Left ventricle myocardium inferior (tissue), 1 donor: ENCODE measurements around the gene PDLIM5. TPM values are rescaled to one million over a fixed set of nuclear protein-coding genes. Genes with fewer than 3 reads are reported as not detected.

Source experiments
- DNase-seq: peaks from one replicate; pipeline ENCODE4 v3.0.0-alpha.2; 2020
- H3K27ac ChIP-seq: fragments of 200-600 bp; replicated peaks from 2 replicates; pipeline ENCODE4 v1.8.0; 2021
- H3K27me3 ChIP-seq: fragments of 200-600 bp; 2 replicates; pipeline ENCODE4 v1.8.0; 2021; ENCODE audit warnings: low read depth
- H3K36me3 ChIP-seq: fragments of 200-600 bp; 2 replicates; pipeline ENCODE4 v1.8.0; 2021
- H3K4me1 ChIP-seq: fragments of 200-600 bp; 2 replicates; pipeline ENCODE4 v1.8.0; 2021
- H3K4me3 ChIP-seq: fragments of 200-600 bp; 2 replicates; pipeline ENCODE4 v1.8.0; 2021; ENCODE audit warnings: mild to moderate bottlenecking, moderate library complexity
- H3K9me3 ChIP-seq: fragments of 200-600 bp; replicated peaks from 2 replicates; pipeline ENCODE4 v1.8.0; 2021
- CTCF ChIP-seq: fragments of 200-600 bp; IDR thresholded peaks from 2 replicates; pipeline ENCODE4 v1.8.0; 2021; ENCODE audit warnings: antibody characterized with exemption, mild to moderate bottlenecking, borderline replicate concordance
- intact Hi-C: fragments of 100-400 bp; cut with micrococcal nuclease; formaldehyde crosslinking; loops from one replicate; pipeline ENCODE4 v1.11.0; 2022
- total RNA-seq: library from RNA; stranded (reverse); fragmentation: NEBNext Ultra II Directional; extraction: Animal tissue kit (Norgen Biotek cat#: 25700); gene quantifications from one replicate; pipeline ENCODE4 v1.2.1, GENCODE V29; 2021
- donor health status: DM: no; HTN: yes; CAD: no; lungs with severe emphysema.

PDLIM5 gene
- total RNA-seq, 1 donor from 2014 or later = 982 TPM

GRCh38 chr4:94635177-94635576 lies 183.4 kb downstream of the PDLIM5 start:
- Histone ChIP-seq H3K27ac (no peak overlapping the region), H3K9me3 (no peaks in the 10 kb centered on the region), H3K4me3 (no peak overlapping the region), H3K36me3 (peaks cover 29% of the 10 kb centered on the region), H3K27me3 (no peaks in the 10 kb centered on the region), H3K4me1 (peaks cover 65% of the 10 kb centered on the region)
- no peak for TF ChIP-seq CTCF
- no peak for DNase-seq
- intact Hi-C loops = no loop called here

DNA sequence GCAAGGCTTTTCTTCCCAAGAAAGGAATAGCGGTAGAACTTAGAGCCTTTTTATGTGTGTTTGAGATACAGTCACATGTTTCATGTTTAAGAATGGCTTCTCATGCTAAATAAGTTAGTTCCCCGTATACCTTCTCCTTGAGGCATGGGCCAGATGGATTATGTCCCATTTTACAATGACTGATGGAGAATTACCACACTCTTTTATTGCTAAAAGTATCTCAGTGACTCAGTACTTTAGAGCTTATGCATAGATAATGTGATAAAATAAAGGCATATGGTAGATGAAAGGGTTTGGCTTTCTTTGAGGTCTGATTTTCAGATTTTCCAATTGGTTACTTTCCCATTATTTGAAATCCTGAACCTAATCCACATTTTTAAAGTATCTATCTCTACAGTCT lies 184.3 kb downstream of the PDLIM5 start:
- intact Hi-C loops = no loop called here
- H3K27me3 ChIP-seq = no peaks in the 10 kb centered on the region
- no peak for DNase-seq
- TF ChIP-seq CTCF = no peak
- no peak overlapping the region for H3K4me3 ChIP-seq
- no peak overlapping the region for H3K27ac ChIP-seq
- peaks cover 36% of the 10 kb centered on the region for H3K36me3 ChIP-seq
- no peaks in the 10 kb centered on the region for H3K9me3 ChIP-seq
- H3K4me1 ChIP-seq = peaks cover 65% of the 10 kb centered on the region

GRCh38 chr4:94639298-94639697 lies 187.6 kb downstream of the PDLIM5 start:
- no peak for DNase-seq
- H3K9me3 ChIP-seq = no peaks in the 10 kb centered on the region
- H3K36me3 ChIP-seq = peaks cover 57% of the 10 kb centered on the region
- TF ChIP-seq CTCF = no peak
- peak overlapping the region; percentile 16 for H3K27ac ChIP-seq
- intact Hi-C loops = no loop called here
- H3K27me3 ChIP-seq = no peaks in the 10 kb centered on the region
- H3K4me3 ChIP-seq = no peak overlapping the region
- peaks cover 50% of the 10 kb centered on the region for H3K4me1 ChIP-seq

DNA sequence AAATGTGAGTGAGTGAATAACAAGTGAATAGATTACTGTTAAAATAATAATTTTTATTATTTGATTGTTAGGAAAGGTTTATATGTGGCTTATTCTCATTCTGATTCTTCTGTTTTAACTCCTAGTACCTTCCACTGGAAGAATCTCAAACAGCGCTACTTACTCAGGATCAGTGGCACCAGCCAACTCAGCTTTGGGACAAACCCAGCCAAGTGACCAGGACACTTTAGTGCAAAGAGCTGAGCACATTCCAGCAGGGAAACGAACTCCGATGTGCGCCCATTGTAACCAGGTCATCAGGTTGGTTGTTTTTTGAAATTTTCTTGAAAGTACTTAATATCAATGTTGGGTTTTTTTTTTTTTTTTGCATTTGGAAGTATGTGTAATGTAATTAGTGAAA lies 188.4 kb downstream of the PDLIM5 start:
- Histone ChIP-seq H3K27me3 (no peaks in the 10 kb centered on the region), H3K27ac (peak overlapping the region; percentile 16), H3K4me1 (peaks cover 41% of the 10 kb centered on the region), H3K4me3 (no peak overlapping the region), H3K36me3 (peaks cover 65% of the 10 kb centered on the region), H3K9me3 (no peaks in the 10 kb centered on the region)
- intact Hi-C loops = no loop called here
- TF ChIP-seq CTCF = no peak
- no peak for DNase-seq

DNA sequence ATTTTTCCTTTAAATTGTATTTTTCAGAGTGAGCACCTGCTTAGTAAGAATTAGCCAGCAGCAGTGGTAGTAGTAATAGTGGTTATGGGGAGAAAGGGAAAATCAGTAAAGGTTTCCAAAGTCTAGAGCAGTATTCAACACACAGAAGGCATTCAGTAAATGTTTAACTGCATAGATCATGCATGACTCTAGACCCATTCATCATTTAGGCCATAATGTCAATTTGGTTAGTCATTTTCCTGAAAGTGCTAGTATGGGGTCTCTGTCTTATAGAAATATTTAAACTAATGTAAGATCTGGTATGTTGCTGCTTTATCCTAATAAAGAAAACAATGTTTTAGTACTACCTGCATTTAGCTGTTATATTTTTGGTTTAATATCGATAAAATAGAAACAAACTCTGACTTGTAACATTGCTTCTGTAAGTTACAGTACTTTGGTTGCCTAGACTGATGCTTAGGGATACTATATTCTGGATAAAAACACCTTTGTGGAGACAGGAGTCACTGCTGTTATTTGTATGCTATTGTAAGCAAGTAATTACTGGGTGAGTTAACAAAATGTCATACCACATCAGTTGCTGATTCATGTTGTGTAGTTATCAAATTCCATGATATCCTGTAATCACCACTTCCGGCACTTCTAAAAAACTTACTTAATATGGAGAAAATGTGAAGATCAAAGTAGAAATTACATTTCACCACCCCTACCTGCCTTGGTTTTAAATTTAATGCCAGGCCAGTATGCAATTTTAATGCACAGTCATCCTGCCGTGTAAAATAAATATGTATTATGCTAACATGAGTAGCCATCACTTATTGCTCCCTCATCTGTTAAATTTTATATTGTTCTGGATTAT lies 190.2 kb downstream of the PDLIM5 start:
- no peak overlapping the region for H3K27ac ChIP-seq
- intact Hi-C loops = no loop called here

More for the DNA sequence above, 190.2 kb downstream of the PDLIM5 start:
- TF ChIP-seq CTCF = no peak
- peaks cover 31% of the 10 kb centered on the region for H3K4me1 ChIP-seq
- H3K4me3 ChIP-seq = no peak overlapping the region
- no peak for DNase-seq
- no peaks in the 10 kb centered on the region for H3K27me3 ChIP-seq
- H3K36me3 ChIP-seq = peaks cover 83% of the 10 kb centered on the region
- H3K9me3 ChIP-seq = no peaks in the 10 kb centered on the region
